ENCODE data around the gene MPRIP. TPM values are rescaled to one million over a fixed set of nuclear protein-coding genes. Genes with fewer than 3 reads are reported as not detected.

MPRIP gene
- total RNA-seq, 1 experiment from 2014 or later, result 132 TPM

GRCh38 chr17:17116406-17116805 lies 74.1 kb downstream of the MPRIP start:
- WGBS (ENCODE audit: extremely low coverage, insufficient read length, low lambda C conversion rate), result no CpG with 5 or more reads among the region's 4 CpGs
- Histone ChIP-seq H3K4ac (ENCODE audit: low read depth, low read length) (no peak overlapping the region), H2AFZ (ENCODE audit: low read length) (no peak overlapping the region), H2BK5ac (ENCODE audit: insufficient read length, low read length) (no peak overlapping the region), H3K4me2 (ENCODE audit: insufficient read depth, insufficient read length, low read length) (no peak overlapping the region), H3K79me1 (ENCODE audit: insufficient read depth, low read depth, low read length, poor library complexity, severe bottlenecking) (no peaks in the 10 kb centered on the region), H3K4me1 (ENCODE audit: insufficient read depth, low read length) (no peaks in the 10 kb centered on the region), H2BK12ac (ENCODE audit: insufficient read length, low read depth, low read length) (no peak overlapping the region), H2BK15ac (ENCODE audit: low read depth, low read length) (no peak overlapping the region), H2BK120ac (ENCODE audit: low read depth, low read length, poor library complexity, severe bottlenecking) (no peak overlapping the region), H3K27ac (ENCODE audit: insufficient read length, low read depth, low read length) (no peak overlapping the region), H4K91ac (ENCODE audit: insufficient read length, low read depth, low read length) (no peak overlapping the region), H4K5ac (ENCODE audit: insufficient read length, low read depth, low read length) (no peak overlapping the region), H3K18ac (ENCODE audit: insufficient read length, low read depth, low read length) (no peak overlapping the region), H3T11ph (ENCODE audit: low read length) (no peak overlapping the region), H2BK20ac (ENCODE audit: low read depth, low read length, poor library complexity, severe bottlenecking) (no peak overlapping the region), H3K9ac (ENCODE audit: extremely low read depth, insufficient read length, low read length) (no peak overlapping the region), H4K20me1 (ENCODE audit: control insufficient read depth, insufficient read depth, insufficient read length) (no peaks in the 10 kb centered on the region), H3K9me3 (ENCODE audit: control insufficient read depth, low read depth, low read length) (no peaks in the 10 kb centered on the region), H3K23me2 (ENCODE audit: insufficient read length, low read depth, low read length, poor library complexity, severe bottlenecking) (no peaks in the 10 kb centered on the region), H2AK5ac (ENCODE audit: insufficient read length, low read length) (no peak overlapping the region), H3K14ac (ENCODE audit: insufficient read depth, low read length) (no peak overlapping the region), H3K23ac (ENCODE audit: insufficient read length, low read depth, low read length) (no peak overlapping the region), H3K56ac (ENCODE audit: insufficient read length, low read depth, low read length) (no peak overlapping the region), H3K79me2 (ENCODE audit: insufficient read depth, low read length) (peaks cover 2% of the 10 kb centered on the region; the same call in 1 of the 2 replicates), H4K8ac (replicated peaks; ENCODE audit: insufficient read length, low read depth, low read length) (no peak overlapping the region), H3K27me3 (ENCODE audit: insufficient read depth, low read length) (no peaks in the 10 kb centered on the region)
- TF ChIP-seq, protein P1, sequence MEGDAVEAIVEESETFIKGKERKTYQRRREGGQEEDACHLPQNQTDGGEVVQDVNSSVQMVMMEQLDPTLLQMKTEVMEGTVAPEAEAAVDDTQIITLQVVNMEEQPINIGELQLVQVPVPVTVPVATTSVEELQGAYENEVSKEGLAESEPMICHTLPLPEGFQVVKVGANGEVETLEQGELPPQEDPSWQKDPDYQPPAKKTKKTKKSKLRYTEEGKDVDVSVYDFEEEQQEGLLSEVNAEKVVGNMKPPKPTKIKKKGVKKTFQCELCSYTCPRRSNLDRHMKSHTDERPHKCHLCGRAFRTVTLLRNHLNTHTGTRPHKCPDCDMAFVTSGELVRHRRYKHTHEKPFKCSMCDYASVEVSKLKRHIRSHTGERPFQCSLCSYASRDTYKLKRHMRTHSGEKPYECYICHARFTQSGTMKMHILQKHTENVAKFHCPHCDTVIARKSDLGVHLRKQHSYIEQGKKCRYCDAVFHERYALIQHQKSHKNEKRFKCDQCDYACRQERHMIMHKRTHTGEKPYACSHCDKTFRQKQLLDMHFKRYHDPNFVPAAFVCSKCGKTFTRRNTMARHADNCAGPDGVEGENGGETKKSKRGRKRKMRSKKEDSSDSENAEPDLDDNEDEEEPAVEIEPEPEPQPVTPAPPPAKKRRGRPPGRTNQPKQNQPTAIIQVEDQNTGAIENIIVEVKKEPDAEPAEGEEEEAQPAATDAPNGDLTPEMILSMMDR (conservative IDR thresholded peaks at IDR 0.05), result no peak
- peaks cover 12 to 15% of the 10 kb centered on the region in 2 experiments; a peak in 3 of 4 replicates for H3K4me1 Mint-ChIP-seq
- no peak for DNase-seq
- peaks cover 2% of the 10 kb centered on the region; the same call in 1 of the 2 replicates for H3K27me3 Mint-ChIP-seq (ENCODE audit: low read depth)
- H3K9me3 Mint-ChIP-seq, result no peaks in the 10 kb centered on the region
- peak overlapping the region in 2 of 3 experiments; percentile 61 to 84; a peak in 2 of 7 replicates for H3K27ac Mint-ChIP-seq
- no peak overlapping the region for H3K4me3 Mint-ChIP-seq
- no peaks in the 10 kb centered on the region for H3K36me3 Mint-ChIP-seq (ENCODE audit: insufficient read depth in 1 of 3, low read depth in 3 of 3)

Data from H9 (cell line).